ENCODE measurements around the gene OSGEP. TPM values are rescaled to one million over a fixed set of nuclear protein-coding genes. Genes with fewer than 3 reads are reported as not detected.
A peak's percentile ranks its signal among the peaks of the same experiment; 100 is the strongest.

OSGEP gene
- total RNA-seq, 2 donors from 2014 or later = 54.2 to 71.7 TPM

DNA sequence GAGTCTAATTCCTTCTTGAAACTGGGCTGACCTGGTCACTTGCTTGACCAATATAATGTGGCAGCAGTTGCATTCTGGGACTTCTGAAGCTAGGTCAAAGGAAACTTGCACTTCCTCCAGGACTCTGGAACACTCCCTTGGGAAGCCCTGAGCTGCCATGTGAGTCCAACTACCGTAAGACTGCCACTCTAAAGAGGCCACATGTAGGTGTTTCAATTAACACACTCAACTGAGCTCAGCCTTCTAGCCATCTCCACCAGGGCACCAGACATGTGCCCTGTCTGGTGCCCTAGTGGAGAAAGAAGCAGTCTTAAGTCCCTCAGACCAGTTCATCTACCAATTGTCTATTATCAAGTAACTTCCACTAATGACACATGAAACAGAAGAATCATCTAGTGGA lies 35.2 kb downstream of the OSGEP start:
- 76% methylated on average over 1 of the region's 1 CpG for WGBS
- no peaks in the 10 kb centered on the region for H3K36me3 ChIP-seq
- H3K27me3 ChIP-seq (replicated peaks; ENCODE audit: insufficient read depth) = no peaks in the 10 kb centered on the region
- H3K27ac ChIP-seq = no peak overlapping the region
- intact Hi-C loops (cut with DNase I) = no loop called here
- H3K4me1 ChIP-seq (replicated peaks) = no peaks in the 10 kb centered on the region
- TF ChIP-seq, protein P1, sequence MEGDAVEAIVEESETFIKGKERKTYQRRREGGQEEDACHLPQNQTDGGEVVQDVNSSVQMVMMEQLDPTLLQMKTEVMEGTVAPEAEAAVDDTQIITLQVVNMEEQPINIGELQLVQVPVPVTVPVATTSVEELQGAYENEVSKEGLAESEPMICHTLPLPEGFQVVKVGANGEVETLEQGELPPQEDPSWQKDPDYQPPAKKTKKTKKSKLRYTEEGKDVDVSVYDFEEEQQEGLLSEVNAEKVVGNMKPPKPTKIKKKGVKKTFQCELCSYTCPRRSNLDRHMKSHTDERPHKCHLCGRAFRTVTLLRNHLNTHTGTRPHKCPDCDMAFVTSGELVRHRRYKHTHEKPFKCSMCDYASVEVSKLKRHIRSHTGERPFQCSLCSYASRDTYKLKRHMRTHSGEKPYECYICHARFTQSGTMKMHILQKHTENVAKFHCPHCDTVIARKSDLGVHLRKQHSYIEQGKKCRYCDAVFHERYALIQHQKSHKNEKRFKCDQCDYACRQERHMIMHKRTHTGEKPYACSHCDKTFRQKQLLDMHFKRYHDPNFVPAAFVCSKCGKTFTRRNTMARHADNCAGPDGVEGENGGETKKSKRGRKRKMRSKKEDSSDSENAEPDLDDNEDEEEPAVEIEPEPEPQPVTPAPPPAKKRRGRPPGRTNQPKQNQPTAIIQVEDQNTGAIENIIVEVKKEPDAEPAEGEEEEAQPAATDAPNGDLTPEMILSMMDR (IDR thresholded peaks at IDR 0.05) = no peak
- TF ChIP-seq POLR2A (IDR thresholded peaks at IDR 0.05) (no peak), POLR2AphosphoS5 (IDR thresholded peaks at IDR 0.05) (no peak)
- H3K4me3 ChIP-seq = no peak overlapping the region
- no peak for DNase-seq (ENCODE audit: low spot score)
- no peaks in the 10 kb centered on the region for H3K9me3 ChIP-seq

DNA sequence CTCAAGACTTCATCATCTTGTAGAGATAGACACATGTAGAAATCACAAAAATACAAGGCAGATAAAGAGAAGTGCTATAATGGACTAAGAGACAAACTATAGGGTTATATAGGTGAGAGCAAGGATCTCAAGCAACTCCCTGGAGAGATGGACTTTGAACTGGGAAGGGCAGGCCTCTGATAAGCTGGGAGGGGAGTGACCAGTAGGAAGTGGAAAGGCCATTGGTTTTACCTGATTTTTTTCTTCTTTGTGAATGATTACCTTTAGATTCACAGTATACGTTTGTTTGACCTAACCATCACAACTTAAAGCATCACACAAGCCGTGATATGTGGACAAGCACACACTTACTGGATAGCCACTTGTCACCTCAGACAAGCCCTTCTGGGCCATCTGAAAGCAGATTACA lies 36.1 kb downstream of the OSGEP start:
- WGBS = 78% methylated on average over 2 of the region's 2 CpGs
- Histone ChIP-seq H3K9me3 (no peaks in the 10 kb centered on the region), H3K4me3 (no peak overlapping the region), H3K4me1 (replicated peaks) (no peaks in the 10 kb centered on the region), H3K27me3 (replicated peaks; ENCODE audit: insufficient read depth) (no peaks in the 10 kb centered on the region), H3K36me3 (no peaks in the 10 kb centered on the region), H3K27ac (no peak overlapping the region)
- DNase-seq (ENCODE audit: low spot score) = no peak
- intact Hi-C loops (cut with DNase I) = no loop called here
- TF ChIP-seq POLR2A (IDR thresholded peaks at IDR 0.05) (no peak), POLR2AphosphoS5 (IDR thresholded peaks at IDR 0.05) (no peak)
- TF ChIP-seq, protein P1 (IDR thresholded peaks at IDR 0.05) = no peak

DNA sequence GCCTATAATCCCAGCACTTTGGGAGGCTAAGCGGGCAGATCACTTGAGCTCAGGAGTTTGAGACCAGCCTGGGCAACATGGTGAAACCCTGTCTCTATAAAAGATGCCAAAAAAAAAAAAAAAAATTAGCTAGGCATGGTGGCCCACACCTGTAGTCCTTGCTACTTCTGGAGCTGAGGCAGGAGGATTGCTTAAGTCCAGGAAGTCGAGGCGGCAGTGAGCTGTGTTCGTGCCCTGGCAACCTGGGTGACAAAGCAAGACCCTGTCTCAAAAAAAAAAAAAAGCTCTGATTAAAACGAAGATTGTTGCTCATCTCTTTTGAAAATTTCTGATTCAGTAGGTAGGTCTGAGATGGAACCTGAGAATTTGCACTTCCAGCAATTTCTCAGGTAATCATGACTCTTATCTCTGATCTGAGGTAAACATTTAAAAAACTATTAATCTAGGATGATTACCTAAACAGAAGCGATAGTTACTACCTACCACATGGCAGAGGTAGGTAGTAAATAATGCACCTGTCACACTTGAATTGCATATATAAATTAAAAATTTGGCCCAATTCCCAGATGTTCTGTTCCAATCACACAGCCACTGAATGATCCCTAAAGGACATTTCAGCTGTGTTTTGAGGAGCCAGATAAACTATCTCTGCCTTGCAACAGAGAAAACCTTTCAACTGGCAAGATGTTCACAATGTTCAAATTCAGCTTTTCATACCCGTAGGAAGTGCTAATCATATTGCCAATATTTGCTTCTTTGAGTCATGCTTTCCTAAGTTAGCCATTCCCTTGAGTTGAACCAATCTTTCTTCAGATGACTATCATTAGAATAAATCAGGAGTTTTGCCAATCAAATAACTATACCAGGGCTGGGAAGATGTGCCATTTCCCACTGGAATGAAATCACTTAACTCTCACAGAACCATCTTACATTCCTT lies 37.1 kb downstream of the OSGEP start:
- 59% methylated on average over 7 of the region's 7 CpGs for WGBS
- intact Hi-C loops (cut with DNase I) = no loop called here
- no peaks in the 10 kb centered on the region for H3K27me3 ChIP-seq (replicated peaks; ENCODE audit: insufficient read depth)
- no peaks in the 10 kb centered on the region for H3K9me3 ChIP-seq
- H3K4me3 ChIP-seq = no peak overlapping the region
- no peak for DNase-seq (ENCODE audit: low spot score)
- H3K36me3 ChIP-seq = no peaks in the 10 kb centered on the region
- H3K4me1 ChIP-seq (replicated peaks) = no peaks in the 10 kb centered on the region
- no peak overlapping the region for H3K27ac ChIP-seq
- TF ChIP-seq, protein P1 (IDR thresholded peaks at IDR 0.05) = no peak
- no peak for TF ChIP-seq POLR2A (IDR thresholded peaks at IDR 0.05)
- no peak for TF ChIP-seq POLR2AphosphoS5 (IDR thresholded peaks at IDR 0.05)

DNA sequence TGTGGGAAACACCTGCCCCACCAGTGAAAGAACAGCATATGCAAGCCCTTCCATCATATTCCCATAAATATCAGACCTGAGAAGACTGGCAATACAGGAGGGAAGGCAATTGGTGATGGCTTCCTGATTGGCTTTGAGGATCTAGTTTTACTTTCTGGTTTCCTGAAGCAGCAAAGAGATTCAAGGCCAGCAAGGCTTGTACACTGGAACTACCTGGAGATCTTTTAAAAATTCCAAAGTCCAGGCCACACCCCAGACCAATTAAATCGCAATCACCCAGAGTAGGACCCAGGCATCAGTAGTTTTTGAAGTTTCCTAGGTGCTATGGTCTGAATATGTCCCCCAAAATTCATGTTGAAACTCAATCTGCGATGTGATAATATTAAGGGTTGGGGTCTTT lies 38.4 kb downstream of the OSGEP start:
- 85% methylated on average over 2 of the region's 2 CpGs for WGBS
- Histone ChIP-seq H3K9me3 (no peaks in the 10 kb centered on the region), H3K27ac (no peak overlapping the region), H3K27me3 (replicated peaks; ENCODE audit: insufficient read depth) (no peaks in the 10 kb centered on the region), H3K4me3 (no peak overlapping the region), H3K36me3 (no peaks in the 10 kb centered on the region), H3K4me1 (replicated peaks) (no peaks in the 10 kb centered on the region)
- intact Hi-C loops (cut with DNase I) = no loop called here
- no peak for DNase-seq (ENCODE audit: low spot score)
- TF ChIP-seq, protein P1 (IDR thresholded peaks at IDR 0.05) = no peak
- TF ChIP-seq POLR2A (IDR thresholded peaks at IDR 0.05) (no peak), POLR2AphosphoS5 (IDR thresholded peaks at IDR 0.05) (no peak)

DNA sequence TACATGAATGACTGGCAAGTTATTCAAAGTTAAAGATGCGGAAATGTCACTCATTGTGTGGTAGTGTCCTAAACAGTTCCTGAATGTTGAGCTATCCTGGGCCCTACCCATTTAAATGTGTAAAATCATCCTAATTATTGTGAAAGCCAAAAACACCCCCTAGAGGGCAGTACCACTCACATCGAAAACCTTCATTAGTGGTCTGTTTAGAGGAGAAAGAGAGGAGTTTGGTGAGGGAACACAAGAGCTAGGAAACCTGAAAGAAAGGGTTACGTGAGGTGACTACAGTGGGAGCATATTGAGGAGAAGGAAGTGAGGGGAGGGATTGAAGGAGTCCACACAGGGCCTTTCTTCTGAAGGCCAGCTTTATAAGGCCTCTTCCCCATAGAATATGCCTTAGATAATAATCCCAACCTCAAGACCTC lies 38.8 kb downstream of the OSGEP start:
- Histone ChIP-seq H3K4me1 (replicated peaks) (no peaks in the 10 kb centered on the region), H3K36me3 (no peaks in the 10 kb centered on the region), H3K9me3 (no peaks in the 10 kb centered on the region), H3K27me3 (replicated peaks; ENCODE audit: insufficient read depth) (no peaks in the 10 kb centered on the region), H3K4me3 (no peak overlapping the region), H3K27ac (no peak overlapping the region)
- TF ChIP-seq POLR2AphosphoS5 (IDR thresholded peaks at IDR 0.05) = no peak
- TF ChIP-seq, protein P1 (IDR thresholded peaks at IDR 0.05) = peak in 3 of 4 experiments; percentile 33 to 46 (median 39)
- intact Hi-C loops (cut with DNase I) = no loop called here
- no peak for DNase-seq (ENCODE audit: low spot score)
- 39% methylated on average over 3 of the region's 3 CpGs for WGBS
